ENCODE data around the gene COL3A1.

DNA sequence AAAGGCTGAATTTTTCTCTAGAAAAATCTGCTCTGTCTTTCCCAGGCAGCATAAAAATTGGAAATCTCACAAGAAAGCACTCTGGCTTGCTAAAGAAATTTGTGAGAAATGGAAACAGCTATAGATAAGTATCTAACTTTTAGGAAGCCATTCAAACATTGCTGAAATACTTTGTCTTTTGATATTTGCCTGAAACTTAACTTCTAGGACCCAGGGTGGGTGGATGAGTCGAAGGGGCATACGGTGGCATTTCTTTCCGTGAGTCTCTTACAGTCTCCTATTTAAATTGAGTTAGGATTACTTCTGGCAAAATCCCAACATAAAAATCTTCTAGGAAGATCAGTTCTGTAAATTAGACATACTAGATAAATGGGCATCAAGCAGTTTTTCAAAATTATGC, 532 bp upstream of the COL3A1 start:
- TF ChIP-seq POLR2AphosphoS5 (IDR thresholded peaks at IDR 0.05; ENCODE audit: insufficient read depth in 1 of 2, low read depth in 1 of 2) (no peak), POLR2A (IDR thresholded peaks at IDR 0.05) (no peak)

Data from vagina (tissue), 2 donors.